ENCODE results near the gene MREG.

MREG gene

DNA sequence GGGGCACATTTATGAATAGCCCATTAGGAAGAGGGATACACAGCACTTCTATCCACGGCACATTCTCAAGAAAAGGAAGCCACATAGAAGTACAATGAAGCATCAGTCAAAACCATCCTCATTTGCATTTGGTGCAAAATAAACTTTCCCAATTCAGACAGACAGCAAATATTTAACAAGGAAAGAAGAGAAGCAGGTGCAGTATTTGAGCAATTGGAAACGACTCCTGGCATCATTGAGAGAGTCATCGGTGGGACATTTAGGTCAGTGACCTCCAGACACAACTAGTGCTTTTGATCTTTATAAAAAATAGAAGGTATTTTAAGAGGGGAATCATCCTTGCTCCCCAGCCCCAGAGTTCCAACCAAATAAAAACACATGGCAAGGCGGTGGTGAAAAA lies 118.0 kb downstream of the MREG start:
- no peak for DNase-seq (ENCODE audit: low read depth in 2 of 2)
